ENCODE measurements around the gene CES3. TPM values are rescaled to one million over a fixed set of nuclear protein-coding genes. Genes with fewer than 3 reads are reported as not detected.

The CES3 gene
- total and polyA plus RNA-seq, 9 of the 15 experiments (the other 6 are each of a cell fraction or from before 2014, with no cell fraction given), result 0.06 to 2.2 (median 0.68) TPM

DNA sequence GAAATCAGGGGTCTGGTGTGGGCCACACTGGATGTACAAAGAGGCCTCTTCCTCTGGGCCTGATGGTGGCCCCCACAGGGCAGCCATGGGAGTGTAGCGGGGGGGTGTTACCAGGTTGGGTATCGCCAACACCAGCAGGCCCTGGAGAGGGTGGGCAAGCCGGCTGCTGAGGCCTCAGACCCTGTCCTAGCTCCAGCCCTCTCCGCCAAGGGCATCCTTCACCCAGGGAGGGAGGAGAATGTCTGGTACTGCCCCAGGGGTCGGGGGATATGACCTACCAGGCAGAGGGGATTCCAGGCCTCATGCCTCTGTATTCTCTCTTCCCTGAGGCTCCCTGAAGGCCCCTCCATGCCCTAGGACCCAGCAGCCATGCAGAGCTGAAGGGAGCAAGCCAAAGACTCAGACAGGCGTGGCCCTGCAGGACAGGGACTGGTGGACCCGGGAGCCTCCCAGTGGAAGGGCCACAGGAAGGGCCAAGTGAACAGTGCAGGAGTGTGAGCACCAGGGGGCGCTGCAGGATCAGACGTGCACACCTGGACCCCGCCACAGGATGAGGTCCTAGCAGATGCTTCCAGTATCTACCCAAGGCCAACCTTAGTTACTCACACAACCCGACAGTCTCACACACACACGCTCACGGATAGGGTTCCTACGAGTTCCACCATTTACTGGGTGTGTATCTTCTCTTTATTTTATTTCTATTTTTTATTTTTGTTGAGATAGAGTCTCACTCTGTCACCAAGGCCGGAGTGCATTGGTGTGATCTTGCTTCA, 16.5 kb downstream of the CES3 start (continued):
- TF ChIP-seq, protein P1, sequence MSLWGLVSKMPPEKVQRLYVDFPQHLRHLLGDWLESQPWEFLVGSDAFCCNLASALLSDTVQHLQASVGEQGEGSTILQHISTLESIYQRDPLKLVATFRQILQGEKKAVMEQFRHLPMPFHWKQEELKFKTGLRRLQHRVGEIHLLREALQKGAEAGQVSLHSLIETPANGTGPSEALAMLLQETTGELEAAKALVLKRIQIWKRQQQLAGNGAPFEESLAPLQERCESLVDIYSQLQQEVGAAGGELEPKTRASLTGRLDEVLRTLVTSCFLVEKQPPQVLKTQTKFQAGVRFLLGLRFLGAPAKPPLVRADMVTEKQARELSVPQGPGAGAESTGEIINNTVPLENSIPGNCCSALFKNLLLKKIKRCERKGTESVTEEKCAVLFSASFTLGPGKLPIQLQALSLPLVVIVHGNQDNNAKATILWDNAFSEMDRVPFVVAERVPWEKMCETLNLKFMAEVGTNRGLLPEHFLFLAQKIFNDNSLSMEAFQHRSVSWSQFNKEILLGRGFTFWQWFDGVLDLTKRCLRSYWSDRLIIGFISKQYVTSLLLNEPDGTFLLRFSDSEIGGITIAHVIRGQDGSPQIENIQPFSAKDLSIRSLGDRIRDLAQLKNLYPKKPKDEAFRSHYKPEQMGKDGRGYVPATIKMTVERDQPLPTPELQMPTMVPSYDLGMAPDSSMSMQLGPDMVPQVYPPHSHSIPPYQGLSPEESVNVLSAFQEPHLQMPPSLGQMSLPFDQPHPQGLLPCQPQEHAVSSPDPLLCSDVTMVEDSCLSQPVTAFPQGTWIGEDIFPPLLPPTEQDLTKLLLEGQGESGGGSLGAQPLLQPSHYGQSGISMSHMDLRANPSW (CRISPR knock-in tag; IDR thresholded peaks at IDR 0.05), result no peak
- TF ChIP-seq MTF1 (CRISPR knock-in tag; IDR thresholded peaks at IDR 0.05; ENCODE audit: borderline replicate concordance) (no peak), PTRF (tag; IDR thresholded peaks at IDR 0.05) (no peak), CBFB (CRISPR knock-in tag; IDR thresholded peaks at IDR 0.05) (peak; percentile 38; the same call in 1 of the 2 replicates), NFXL1 (CRISPR knock-in tag; IDR thresholded peaks at IDR 0.05) (no peak), PHF21A (IDR thresholded peaks at IDR 0.05; ENCODE audit: borderline replicate concordance, low read depth) (0 out of 2 replicates have a peak, but pooled peaks have one; percentile 10), ZFPM2 (CRISPR knock-in tag; IDR thresholded peaks at IDR 0.05) (no peak), RFX7 (CRISPR knock-in tag; IDR thresholded peaks at IDR 0.05) (no peak), PHF20 (IDR thresholded peaks at IDR 0.05; ENCODE audit: partially characterized antibody) (no peak), ZNF584 (CRISPR knock-in tag; IDR thresholded peaks at IDR 0.05; ENCODE audit: low read depth) (no peak), POLR3A (IDR thresholded peaks at IDR 0.05; ENCODE audit: borderline replicate concordance, extremely low read depth, insufficient read depth, insufficient read length) (no peak), CBX8 (IDR thresholded peaks at IDR 0.05; ENCODE audit: borderline replicate concordance, extremely low read depth, low read depth, low read length, poor library complexity, severe bottlenecking) (no peak), BHLHE40 (IDR thresholded peaks at IDR 0.05; ENCODE audit: low read length) (peak; percentile 45; the same call in 1 of the 2 replicates), TBP (optimal IDR thresholded peaks at IDR 0.05; ENCODE audit: low read depth, low read length) (peak; percentile 34)
- TF ChIP-seq, protein P2, sequence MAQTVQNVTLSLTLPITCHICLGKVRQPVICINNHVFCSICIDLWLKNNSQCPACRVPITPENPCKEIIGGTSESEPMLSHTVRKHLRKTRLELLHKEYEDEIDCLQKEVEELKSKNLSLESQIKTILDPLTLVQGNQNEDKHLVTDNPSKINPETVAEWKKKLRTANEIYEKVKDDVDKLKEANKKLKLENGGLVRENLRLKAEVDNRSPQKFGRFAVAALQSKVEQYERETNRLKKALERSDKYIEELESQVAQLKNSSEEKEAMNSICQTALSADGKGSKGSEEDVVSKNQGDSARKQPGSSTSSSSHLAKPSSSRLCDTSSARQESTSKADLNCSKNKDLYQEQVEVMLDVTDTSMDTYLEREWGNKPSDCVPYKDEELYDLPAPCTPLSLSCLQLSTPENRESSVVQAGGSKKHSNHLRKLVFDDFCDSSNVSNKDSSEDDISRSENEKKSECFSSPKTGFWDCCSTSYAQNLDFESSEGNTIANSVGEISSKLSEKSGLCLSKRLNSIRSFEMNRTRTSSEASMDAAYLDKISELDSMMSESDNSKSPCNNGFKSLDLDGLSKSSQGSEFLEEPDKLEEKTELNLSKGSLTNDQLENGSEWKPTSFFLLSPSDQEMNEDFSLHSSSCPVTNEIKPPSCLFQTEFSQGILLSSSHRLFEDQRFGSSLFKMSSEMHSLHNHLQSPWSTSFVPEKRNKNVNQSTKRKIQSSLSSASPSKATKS (CRISPR knock-in tag; IDR thresholded peaks at IDR 0.05), result no peak
- TF ChIP-seq, protein P3, sequence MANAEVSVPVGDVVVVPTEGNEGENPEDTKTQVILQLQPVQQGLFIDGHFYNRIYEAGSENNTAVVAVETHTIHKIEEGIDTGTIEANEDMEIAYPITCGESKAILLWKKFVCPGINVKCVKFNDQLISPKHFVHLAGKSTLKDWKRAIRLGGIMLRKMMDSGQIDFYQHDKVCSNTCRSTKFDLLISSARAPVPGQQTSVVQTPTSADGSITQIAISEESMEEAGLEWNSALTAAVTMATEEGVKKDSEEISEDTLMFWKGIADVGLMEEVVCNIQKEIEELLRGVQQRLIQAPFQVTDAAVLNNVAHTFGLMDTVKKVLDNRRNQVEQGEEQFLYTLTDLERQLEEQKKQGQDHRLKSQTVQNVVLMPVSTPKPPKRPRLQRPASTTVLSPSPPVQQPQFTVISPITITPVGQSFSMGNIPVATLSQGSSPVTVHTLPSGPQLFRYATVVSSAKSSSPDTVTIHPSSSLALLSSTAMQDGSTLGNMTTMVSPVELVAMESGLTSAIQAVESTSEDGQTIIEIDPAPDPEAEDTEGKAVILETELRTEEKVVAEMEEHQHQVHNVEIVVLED (CRISPR knock-in tag; IDR thresholded peaks at IDR 0.05), result no peak

Data from K562 (cell line).